Activated CD8-positive, alpha-beta memory T cell treated with anti-CD3 and anti-CD28 coated beads for 36 hours (primary cell): Measurements from ENCODE around the gene PCDHGA8. TPM values are rescaled to one million over a fixed set of nuclear protein-coding genes. Genes with fewer than 3 reads are reported as not detected.
"Not testable (repeated sequence)": the region's sequence is repeated elsewhere in the genome, so short reads cannot be mapped to it uniquely, and the experiment has no call there.

Experiments
- CTCF ChIA-PET: fragments of 350-600 bp; sonication (Branson Sonifier 250); formaldehyde crosslinking; loops from one replicate; lab custom pipeline; 2021; ENCODE audit warnings: antibody characterized with exemption; lab: Charles Lee
- POLR2A ChIA-PET: fragments of 350-600 bp; sonication (Branson Sonifier 250); formaldehyde crosslinking; loops from one replicate; lab custom pipeline; 2021; ENCODE audit warnings: antibody characterized with exemption; lab: Charles Lee
- total RNA-seq, 2 experiments: library from RNA; stranded (reverse); gene quantifications; one replicate each; pipeline ENCODE4 v1.2.3, GENCODE V29; 2021

PCDHGA8 gene
- total RNA-seq, 2 experiments from 2014 or later: not detected

DNA sequence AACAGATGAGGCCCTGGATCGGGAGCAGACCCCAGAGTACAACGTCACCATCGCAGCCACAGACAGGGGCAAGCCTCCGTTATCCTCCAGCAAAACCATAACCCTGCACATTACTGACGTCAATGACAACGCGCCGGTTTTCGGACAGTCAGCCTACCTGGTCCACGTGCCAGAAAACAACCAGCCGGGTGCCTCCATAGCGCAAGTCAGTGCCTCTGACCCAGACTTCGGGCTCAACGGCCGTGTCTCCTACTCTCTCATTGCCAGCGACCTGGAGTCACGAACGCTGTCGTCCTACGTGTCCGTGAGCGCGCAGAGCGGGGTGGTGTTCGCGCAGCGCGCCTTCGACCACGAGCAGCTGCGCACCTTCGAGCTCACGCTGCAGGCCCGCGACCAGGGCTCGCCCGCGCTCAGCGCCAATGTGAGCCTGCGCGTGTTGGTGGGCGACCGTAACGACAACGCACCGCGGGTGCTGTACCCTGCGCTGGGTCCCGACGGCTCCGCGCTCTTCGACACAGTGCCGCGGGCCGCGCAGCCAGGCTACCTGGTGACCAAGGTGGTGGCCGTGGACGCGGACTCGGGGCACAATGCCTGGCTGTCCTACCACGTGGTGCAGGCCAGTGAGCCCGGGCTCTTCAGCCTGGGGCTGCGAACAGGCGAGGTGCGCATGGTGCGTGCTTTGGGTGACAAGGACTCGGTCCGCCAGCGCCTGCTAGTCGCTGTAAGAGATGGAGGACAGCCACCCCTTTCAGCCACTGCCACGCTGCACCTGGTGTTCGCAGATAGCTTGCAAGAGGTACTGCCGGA is 26.8 kb downstream of the PCDHGA8 start:
- POLR2A ChIA-PET: no interaction called here
- CTCF ChIA-PET: interaction anchor here (1.2 kb wide), 1 partner anchor 49 kb away, joined by 3 read pairs; the partner anchor contains the start of gene PCDHGB3

DNA sequence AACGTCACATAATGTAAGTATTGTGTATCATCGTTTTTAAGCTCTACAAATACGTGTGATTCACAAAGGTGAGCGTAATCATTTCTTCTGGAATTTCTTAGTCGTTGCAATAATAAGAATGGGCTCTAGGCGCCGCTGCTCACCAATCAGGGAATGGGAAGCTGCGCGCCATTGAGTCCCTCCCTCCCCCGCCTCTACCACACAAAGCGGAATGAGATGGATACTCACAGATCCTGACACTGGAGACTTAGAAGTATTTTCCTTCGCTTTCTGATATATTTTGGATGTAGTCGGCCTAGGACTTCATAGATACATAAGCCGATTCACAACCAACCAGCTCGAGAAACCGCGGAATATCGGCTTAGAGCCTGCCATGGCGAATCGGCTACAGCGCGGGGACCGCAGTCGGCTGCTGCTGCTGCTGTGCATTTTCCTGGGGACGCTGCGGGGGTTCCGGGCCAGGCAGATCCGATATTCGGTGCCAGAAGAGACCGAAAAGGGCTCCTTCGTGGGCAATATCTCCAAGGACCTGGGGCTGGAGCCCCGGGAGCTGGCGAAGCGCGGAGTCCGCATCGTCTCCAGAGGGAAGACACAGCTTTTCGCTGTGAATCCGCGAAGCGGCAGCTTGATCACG is 28.5 kb downstream of the PCDHGA8 start, which contains the start of gene PCDHGA11:
Gene PCDHGA11, plus strand, starts transcription at position 197 of the 634 bp plus-strand sequence. Its CDS starts 177 bp downstream, at position 374.
- CTCF ChIA-PET: interaction anchor here (1.1 to 2.0 kb wide), 6 partner anchors 8 to 565 kb away, joined by 3 to 7 read pairs (median 4); partner anchors contain the start of genes PCDHGA10, PCDHGA12 and PCDHGB3

DNA sequence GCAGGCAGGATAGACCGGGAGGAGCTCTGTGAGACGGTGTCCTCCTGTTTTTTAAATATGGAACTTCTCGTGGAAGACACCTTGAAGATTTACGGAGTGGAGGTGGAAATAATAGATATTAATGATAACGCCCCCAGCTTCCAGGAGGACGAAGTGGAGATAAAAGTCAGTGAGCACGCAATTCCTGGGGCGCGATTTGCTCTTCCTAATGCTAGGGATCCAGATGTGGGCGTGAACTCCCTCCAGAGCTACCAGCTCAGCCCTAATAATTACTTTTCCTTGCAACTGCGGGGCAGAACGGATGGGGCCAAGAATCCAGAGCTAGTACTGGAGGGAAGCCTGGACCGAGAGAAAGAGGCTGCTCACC is 29.0 kb downstream of the PCDHGA8 start:
- CTCF ChIA-PET: interaction anchor here (1.1 to 2.0 kb wide), 6 partner anchors 9 to 565 kb away, joined by 3 to 7 read pairs (median 4); partner anchors contain the start of genes PCDHGA10 and PCDHGA12
- POLR2A ChIA-PET: no interaction called here

More for the DNA sequence above, 28.5 kb downstream of the PCDHGA8 start, which contains the start of gene PCDHGA11:
- POLR2A ChIA-PET: no interaction called here

DNA sequence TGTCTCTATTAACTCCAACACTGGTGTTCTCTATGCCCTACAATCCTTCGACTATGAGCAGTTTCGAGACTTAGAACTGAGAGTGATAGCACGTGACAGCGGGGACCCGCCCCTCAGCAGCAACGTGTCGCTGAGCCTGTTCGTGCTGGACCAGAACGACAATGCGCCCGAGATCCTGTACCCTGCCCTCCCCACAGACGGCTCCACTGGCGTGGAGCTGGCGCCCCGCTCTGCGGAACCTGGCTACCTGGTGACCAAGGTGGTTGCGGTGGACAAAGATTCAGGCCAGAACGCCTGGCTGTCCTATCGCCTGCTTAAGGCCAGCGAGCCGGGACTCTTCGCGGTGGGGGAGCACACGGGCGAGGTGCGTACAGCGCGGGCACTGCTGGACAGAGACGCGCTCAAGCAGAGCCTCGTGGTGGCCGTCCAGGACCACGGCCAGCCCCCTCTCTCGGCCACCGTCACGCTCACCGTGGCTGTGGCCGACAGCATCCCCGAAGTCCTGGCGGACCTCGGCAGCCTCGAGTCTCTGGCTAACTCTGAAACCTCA is 30.4 kb downstream of the PCDHGA8 start:
- POLR2A ChIA-PET: no interaction called here
- CTCF ChIA-PET: interaction anchor here (1.1 to 1.3 kb wide), 2 partner anchors 95 to 136 kb away, joined by 3 read pairs; no protein-coding TSS in a partner anchor

DNA sequence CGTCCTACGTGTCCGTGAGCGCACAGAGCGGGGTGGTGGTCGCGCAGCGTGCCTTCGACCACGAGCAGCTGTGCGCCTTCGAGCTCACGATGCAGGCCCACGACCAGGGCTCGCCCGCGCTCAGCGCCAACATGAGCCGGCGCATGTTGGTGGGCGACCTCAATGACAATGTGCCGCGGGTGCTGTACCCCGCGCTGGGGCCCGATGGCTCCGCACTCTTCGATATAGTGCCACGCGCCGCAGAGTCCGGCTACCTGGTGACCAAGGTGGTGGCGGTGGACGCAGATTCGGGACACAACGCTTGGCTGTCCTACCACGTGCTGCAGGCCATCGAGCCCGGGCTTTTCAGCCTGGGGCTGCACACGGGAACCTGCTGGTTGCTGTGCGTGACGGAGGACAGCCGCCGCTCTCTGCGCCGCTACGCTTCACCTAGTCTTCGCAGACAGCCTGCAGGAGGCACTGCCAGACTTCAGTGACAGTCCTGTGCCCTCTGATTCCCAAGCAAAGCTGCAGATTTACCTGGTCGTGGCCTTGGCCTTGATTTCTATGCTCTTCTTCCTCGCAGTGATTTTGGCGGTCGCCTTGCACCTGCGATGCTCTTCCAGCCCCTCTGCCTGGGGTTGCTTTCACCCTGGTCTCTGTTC is 35.5 kb downstream of the PCDHGA8 start:
- ChIA-PET POLR2A (no interaction called here), CTCF (no interaction called here)

DNA sequence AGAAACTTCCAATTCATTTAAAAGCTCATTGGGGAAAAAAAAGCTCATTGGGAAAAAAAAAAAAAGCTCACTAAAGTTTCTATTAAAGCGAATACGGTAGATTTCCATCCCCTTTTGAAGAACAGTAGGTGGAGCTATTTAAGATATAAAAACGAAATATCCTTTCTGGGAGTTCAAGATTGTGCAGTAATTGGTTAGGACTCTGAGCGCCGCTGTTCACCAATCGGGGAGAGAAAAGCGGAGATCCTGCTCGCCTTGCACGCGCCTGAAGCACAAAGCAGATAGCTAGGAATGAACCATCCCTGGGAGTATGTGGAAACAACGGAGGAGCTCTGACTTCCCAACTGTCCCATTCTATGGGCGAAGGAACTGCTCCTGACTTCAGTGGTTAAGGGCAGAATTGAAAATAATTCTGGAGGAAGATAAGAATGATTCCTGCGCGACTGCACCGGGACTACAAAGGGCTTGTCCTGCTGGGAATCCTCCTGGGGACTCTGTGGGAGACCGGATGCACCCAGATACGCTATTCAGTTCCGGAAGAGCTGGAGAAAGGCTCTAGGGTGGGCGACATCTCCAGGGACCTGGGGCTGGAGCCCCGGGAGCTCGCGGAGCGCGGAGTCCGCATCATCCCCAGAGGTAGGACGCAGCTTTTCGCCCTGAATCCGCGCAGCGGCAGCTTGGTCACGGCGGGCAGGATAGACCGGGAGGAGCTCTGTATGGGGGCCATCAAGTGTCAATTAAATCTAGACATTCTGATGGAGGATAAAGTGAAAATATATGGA is 38.1 kb downstream of the PCDHGA8 start, which contains the start of gene PCDHGA12:
Gene PCDHGA12, plus strand, starts transcription at position 176 of the 782 bp plus-strand sequence. Its CDS starts 253 bp downstream, at position 429.
- CTCF ChIA-PET: interaction anchor here (1.2 to 2.1 kb wide), 6 partner anchors 9 to 304 kb away, joined by 3 to 7 read pairs (median 4); partner anchors contain the start of genes PCDHGA10, PCDHGA11 and PCDHGB4

DNA sequence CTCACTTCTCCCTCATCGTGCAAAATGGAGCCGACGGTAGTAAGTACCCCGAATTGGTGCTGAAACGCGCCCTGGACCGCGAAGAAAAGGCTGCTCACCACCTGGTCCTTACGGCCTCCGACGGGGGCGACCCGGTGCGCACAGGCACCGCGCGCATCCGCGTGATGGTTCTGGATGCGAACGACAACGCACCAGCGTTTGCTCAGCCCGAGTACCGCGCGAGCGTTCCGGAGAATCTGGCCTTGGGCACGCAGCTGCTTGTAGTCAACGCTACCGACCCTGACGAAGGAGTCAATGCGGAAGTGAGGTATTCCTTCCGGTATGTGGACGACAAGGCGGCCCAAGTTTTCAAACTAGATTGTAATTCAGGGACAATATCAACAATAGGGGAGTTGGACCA is 38.9 kb downstream of the PCDHGA8 start:
- ChIA-PET POLR2A (no interaction called here), CTCF (interaction anchor here (1.2 to 2.1 kb wide), 5 partner anchors 10 to 305 kb away, joined by 3 to 7 read pairs (median 4); partner anchors contain the start of genes PCDHGA10, PCDHGA11 and PCDHGB4)

More for the DNA sequence above, 38.1 kb downstream of the PCDHGA8 start, which contains the start of gene PCDHGA12:
- POLR2A ChIA-PET: interaction anchor here (0.6 kb wide), 2 partner anchors 9 to 133 kb away, joined by 3 read pairs; no protein-coding TSS in a partner anchor

DNA sequence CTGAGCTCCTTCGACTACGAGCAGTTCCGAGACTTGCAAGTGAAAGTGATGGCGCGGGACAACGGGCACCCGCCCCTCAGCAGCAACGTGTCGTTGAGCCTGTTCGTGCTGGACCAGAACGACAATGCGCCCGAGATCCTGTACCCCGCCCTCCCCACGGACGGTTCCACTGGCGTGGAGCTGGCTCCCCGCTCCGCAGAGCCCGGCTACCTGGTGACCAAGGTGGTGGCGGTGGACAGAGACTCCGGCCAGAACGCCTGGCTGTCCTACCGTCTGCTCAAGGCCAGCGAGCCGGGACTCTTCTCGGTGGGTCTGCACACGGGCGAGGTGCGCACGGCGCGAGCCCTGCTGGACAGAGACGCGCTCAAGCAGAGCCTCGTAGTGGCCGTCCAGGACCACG is 39.9 kb downstream of the PCDHGA8 start:
- POLR2A ChIA-PET, CTCF ChIA-PET: not testable (repeated sequence)

DNA sequence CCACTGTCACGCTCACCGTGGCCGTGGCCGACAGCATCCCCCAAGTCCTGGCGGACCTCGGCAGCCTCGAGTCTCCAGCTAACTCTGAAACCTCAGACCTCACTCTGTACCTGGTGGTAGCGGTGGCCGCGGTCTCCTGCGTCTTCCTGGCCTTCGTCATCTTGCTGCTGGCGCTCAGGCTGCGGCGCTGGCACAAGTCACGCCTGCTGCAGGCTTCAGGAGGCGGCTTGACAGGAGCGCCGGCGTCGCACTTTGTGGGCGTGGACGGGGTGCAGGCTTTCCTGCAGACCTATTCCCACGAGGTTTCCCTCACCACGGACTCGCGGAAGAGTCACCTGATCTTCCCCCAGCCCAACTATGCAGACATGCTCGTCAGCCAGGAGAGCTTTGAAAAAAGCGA is 40.3 kb downstream of the PCDHGA8 start:
- POLR2A ChIA-PET, CTCF ChIA-PET: not testable (repeated sequence)

DNA sequence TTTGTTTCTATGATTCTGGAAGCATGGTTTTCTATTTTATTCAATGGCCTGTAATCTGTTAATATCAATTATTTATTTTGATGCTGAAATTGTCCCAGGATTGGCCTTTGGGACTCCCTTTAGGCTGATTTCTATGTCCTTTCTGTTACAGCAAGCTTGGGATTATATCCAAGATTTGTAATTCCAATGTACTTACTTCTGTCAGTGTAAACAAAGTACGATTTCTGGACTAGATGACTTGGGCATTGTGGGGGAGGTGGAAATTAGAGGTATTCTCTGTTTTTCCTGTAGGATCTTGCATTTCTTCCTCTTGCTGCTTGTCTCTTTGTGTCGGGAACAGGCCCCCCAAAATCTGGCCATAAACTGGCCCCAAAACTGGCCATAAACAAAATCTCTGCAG is 41.6 kb downstream of the PCDHGA8 start:
- ChIA-PET POLR2A (no interaction called here), CTCF (no interaction called here)

DNA sequence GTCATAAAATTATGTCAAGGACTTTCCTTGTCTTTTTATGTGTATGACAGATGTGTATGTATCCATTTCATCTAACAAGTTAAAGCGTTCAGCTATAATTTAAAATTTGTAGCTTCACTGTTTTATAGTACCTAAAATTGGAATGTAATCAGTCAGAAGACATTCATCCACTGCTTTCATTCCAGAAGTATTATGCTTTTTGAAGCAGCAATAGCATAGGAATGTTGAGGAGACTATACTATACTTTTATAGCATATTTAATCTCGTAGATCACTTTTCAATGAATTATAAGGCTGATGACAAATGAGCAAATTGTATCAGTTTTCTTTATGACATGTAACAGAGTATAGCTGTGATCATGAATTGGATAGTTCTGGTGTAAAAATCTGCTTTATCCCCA is 44.8 kb downstream of the PCDHGA8 start:
- ChIA-PET CTCF (no interaction called here), POLR2A (no interaction called here)

DNA sequence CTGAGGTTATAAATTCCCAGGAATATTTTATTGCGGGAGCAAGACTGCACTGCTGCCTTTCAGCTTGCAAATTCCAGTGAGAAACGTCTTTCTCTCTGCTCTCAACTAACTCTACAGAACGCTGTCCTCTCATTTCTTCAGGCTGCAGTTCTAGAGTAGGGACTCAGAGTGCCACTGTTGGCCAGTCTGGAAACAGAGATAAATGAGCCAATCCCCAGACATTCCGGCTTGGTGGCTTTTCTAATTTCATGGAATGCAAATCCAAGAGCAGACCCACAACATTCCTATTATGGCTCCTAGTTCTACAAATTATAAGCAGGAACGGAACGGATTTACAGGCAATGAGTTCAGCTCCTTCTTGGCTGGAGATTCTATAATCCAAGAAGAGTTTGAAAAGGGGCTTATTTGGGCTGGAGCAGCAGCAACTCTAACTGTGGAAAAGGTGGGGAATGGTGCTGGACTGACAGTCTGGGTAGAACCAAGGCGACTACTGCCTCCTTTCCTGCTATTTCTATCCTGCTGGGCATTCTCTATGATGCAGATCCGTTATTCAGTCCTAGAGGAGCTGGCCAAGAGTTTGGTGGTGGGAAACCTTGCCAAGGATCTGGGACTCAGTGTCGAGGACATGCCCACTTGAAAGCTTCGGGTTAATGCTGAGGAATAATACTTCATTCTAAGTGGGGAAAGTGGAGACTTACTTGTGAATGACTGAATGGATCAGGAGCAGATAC is 47.1 kb downstream of the PCDHGA8 start:
- POLR2A ChIA-PET: interaction anchor here (0.7 kb wide), 1 partner anchor 9 kb away, joined by 3 read pairs; the partner anchor contains the start of gene PCDHGA12
- CTCF ChIA-PET: interaction anchor here (1.3 kb wide), 1 partner anchor 71 kb away, joined by 3 read pairs; no protein-coding TSS in a partner anchor

DNA sequence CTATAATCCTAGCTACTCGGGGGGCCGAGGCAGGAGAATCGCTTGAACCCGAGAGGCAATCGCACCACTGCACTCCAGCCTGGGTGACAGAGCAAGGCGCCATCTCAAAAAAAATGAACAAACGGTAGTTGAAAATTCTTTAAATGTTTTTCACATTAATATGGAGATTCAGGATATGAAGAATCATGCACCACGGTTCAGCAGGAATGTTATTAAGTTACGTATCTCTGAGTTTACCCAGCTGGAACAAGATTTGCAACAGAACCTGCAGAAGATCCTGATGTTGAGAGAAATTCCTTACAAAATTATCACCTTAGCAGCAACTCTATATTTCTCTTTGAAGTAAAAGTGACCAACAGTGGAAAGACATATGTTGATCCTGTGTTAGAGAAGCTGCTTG is 47.9 kb downstream of the PCDHGA8 start:
- POLR2A ChIA-PET: no interaction called here

DNA sequence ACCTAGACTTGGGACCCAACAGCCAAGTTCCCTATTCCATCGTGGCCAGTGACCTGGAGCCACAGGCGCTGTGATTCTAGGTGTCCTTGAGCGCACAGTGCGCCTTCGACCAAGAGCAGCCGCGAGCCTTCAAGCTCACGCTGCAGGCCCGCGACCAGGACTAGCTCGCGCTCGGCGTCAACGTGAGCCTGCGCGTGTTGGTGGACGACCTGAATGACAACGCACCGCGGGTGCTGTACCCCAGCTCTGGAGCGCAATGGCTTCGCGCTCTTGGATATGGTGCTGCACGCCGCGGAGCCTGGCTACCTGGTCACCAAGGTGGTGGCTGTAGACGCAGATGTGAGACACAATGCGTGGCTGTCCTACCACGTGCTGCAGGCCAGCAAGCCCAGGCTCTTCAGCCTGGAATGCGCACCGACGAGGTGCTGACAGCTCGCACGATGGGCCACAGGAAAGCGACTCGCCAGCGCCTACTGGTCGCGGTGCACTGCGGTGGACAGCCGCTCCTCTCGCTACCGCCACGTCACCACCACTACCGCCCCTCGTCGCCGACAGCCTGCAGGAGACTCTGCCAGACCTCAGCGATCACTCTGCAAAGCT is 49.2 kb downstream of the PCDHGA8 start:
- CTCF ChIA-PET: interaction anchor here (0.8 kb wide), 1 partner anchor 36 kb away, joined by 3 read pairs; no protein-coding TSS in a partner anchor
- POLR2A ChIA-PET: no interaction called here

More for the DNA sequence above, 47.9 kb downstream of the PCDHGA8 start:
- CTCF ChIA-PET: no interaction called here
